ENCODE measurements around the gene SPON2.

The SPON2 gene

DNA sequence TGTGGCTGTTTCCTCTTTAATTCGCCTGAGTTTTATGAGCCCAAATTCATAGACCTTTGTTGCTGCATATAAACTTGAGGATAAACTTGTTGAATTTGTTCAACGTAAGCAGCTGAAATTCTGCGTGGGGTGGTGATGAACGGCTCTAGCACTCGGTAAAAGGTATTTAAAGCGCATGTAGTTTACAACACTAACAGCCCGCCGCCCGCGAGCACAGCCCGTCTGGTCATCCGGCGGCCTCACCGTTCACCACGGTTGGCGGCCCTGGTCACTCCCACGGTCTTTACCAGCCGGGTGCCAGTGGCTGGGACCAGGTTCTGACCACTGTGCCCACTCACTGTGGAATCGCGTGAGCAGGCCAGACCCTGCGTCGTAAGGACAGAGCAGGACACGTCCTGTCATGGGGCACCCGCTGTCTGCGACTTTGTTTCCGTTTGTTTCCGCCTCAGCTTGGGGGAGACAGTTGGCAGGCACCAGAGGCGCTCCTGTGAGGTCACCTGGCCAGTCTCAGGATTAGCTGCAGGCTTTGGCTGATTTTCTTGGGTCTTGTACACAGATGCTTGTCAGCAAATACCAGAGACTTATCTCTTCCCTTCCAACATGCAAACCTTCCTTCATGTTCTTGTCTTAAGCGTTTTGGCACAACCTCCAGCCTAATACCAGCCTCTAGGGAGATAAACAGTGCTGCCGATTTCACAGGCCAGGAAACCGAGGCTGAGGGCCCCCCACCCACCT, 36.8 kb upstream of the SPON2 start:
- no peak for DNase-seq (ENCODE audit: low spot score)

DNA sequence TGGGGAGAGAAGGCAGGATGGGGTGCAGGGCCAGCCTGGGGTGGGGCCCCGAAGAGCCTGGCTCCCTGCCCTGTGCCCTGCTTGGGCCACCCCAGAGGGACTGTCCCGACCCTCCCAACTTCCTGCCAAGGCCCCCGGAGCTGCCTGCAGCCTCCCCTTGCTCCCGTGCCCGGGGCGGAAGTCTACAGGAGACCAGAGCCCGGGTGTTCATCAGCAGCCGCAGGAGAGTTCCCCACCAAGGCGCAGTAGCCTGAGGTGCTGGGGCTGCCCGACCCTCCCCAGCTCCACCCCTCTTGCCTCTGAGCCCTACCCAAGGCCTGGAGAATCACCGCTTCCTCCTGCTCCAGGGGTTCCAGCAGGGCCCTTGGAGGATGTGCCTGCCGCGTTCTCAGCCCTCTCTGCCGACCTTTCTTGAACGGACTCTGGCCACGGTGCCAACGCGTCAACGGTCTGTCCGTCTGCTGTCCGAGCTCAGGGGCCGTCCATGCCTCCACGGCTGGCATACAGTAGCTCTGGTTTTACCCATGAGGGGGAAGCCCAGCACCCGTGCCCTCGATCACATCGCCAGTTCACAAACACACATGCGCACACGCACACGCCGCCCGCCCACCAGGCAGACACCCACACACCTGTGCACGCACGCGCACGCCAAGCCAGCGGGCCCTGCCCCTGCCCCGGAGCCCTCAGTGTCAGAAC, 36.0 kb upstream of the SPON2 start:
- DNase-seq (ENCODE audit: low spot score) = no peak

DNA sequence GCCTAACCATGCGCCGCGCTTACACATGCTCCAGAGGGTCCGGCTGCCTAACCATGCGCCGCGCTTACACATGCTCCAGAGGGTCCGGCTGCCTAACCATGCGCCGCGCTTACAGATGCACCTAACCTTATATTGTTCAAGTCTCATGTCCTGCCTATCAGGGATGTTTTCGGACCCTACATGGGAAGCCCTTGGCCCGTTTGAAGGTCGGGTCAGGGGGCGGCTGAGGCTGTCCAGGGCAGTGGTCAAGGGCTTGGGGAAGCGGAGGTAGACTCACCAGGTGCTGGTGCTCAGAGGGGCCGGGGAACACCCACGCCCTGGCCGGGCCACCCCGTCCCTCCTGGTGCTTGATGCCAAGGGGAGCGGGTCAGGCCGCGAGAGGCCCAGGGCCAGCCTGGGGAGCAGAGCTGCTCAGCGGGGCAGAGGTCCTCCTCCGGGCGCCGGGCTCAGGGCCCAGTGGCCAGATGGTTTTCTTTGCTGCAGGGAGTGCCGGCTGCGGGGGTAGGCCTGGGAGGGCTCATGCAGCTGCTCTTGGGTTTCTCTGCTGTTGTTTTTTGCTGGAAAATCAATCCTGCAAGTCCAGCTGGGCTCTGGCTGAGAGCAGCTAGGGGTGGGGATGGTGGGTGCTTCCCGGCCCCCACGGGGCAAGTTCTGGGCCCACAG, 35.4 kb upstream of the SPON2 start:
- DNase-seq (ENCODE audit: low spot score) = peak; percentile 90

DNA sequence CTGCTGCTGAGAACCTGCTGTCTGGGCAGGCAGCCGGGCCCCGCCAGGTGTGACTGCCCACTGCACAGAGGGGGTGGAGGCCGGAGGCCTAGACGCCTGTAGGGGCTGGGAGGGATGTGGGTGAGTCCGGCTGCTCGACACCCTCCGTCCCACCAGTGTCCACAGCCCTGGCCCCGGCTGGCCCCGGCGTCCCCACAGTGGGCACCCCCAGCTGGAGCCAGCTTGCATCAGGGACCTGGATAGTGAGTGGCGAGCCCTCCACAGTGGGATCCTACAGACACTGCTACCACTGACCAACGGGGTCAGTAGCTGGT, 34.7 kb upstream of the SPON2 start:
- DNase-seq (ENCODE audit: low spot score) = no peak

DNA sequence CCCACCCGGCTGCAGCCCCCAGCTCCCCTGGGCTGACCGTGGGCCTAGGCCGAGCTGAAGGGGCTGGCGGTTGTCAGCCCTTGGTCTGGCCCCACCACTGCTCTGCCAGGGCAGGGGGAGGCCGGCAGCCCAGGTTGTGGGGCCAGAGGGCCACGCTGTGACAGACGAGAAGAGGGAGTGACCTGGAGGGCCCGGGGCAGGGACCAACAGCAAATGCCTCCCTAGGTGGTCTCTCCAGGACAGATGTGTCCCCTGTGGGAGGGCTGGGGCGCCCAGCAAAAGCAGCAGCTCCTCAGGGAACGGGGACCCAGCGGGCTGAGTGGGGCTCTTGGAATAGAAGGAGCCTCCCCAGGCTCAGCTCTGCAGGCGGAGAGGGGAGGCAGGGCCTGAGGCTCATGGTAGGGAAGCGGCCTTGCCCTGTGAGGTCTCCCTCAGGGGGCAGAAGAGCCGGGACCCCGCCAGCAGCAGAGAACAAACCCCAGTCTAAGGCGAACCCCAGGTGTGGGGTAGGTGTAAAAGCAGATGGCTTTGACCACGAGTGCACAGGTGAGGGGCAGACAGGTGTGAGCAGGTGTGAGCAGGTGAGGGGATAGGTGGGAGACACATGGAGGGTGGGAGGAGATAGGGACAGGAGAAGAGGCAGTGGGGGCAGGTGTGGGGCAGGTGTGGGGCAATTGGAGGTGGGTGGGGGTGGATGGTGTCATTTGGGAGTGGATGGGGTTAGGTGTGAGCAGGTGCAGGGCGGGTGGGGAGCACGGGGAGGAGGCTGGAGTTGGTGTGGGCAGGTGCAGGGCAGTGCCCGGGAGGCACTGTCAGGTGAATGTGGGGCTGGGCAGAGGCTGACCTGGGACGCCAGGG, 34.1 kb upstream of the SPON2 start:
- no peak for DNase-seq (ENCODE audit: low spot score)

DNA sequence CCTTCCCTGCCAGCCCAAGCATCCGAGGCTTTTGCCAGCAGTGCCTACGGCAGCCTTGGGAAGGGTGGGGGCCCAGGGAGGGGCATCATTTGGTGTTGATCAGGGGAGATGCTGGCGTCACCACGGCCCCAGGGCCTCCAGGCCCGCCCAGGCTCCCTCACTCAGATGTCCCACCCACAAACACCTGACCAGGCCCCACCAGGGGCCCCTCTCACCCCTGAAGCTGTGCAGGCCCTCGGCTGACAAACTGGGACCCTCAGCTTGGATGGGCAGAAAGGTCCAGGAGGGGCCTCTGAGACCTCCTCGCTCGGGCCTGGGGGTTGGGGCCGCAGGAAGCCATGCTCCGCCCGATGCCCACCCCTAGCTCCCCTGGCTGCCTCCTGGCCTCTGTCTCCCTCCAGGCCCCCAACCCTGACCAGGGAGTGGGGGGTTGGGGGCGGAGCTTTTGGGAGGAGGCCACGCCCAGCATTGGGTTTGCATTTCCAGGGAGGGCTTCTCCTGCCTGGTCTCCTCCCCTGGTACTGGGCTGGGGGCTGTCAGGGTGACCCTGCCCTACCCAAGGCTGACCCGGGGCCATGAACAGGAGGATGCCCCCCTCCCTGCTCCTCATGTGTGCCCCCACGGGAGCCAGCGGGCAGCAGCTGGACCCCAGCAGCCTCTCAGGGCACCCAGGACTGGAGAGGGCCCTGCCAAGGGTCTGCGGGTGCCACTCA, 33.4 kb upstream of the SPON2 start:
- no peak for DNase-seq (ENCODE audit: low spot score)

DNA sequence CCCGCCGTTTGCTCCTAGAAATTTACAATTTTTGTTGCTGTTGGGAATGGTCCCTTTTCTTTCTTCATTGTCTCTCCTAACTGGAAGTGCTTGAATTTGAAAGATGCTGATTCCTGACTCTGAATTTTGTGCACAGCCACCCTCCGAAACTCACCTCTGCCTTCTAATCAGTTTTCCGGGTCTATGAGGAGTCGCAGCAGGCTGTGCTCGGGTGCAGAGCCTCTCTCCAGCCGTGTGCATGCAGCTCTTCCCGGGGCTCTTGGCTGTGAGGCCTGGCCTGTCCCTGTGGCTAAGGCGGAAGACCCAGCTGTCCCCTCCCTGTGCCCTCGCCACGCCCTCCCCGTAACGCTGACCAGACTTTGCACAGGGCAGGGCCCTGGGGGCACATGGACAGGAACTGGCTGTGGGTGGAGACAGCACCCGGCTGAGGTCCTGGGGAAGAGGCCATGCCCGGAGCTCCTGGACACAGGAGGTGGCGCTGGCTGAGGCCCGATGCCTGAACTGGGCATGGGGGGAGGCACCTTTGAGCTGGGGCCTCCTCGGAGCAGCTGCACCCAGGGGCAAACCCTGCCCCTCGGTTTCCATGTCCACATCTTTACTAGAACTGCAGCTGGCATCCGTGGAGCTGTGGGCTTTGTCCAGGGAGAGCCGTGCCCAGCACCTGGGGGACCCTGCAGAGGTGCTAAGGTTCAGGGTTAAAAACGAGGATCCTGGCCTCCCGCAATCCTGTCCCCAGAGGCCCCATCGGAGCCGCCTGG, 32.6 kb upstream of the SPON2 start:
- no peak for DNase-seq (ENCODE audit: low spot score)

DNA sequence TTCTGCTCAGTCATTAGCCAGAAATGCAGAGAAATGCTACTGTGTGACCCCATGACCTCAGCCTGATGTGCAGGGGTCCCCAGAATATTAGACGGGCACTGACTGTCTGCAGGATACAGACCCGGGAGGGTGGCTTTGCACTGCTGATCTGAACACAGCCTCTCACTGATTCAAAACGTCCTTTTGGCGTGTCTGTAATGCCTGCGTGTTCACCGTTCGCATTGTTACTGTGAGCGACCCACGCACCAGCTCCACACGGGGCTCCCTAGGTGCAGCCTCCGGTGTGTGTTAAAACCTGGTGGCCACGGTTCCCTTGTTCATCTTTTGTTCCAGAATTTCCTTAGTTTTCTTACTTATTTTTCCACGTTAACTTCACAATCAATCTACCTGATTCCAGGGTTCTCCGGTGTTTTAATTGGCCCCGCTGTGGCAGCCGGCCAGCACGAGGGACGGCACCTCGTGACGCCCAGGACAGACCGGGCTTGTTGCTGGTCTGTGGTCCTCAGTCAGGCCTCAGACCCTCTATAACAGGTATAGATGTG, 32.0 kb upstream of the SPON2 start:
- no peak for DNase-seq (ENCODE audit: low spot score)

DNA sequence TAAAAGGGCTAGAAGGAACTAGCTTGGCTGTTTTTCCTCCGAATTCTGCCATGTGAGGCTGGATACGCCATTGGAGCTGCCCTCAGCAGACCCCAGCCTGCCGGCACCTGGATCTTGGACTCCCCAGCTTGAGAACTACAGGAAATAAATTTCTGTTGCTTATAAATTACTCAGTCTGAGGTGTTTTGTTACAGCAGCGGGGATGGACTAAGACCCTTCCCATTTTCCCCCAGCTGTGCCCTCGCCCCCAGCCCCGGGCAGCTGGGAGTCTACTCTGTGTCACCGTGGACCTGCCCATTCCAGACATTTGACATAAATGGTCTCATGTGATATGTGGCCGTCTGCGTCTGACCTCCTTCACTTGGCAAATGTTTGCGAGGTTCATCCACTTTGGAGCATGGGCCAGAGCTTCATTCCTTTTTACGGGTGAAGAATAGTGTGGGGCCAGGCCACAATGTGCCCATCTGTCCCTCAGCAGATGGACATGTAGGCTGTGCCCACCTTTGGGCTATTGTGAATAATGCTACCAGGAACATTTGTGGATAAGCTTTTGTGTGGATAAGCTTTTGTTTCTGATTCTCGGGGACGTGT, 30.7 kb upstream of the SPON2 start:
- DNase-seq (ENCODE audit: low spot score) = no peak

DNA sequence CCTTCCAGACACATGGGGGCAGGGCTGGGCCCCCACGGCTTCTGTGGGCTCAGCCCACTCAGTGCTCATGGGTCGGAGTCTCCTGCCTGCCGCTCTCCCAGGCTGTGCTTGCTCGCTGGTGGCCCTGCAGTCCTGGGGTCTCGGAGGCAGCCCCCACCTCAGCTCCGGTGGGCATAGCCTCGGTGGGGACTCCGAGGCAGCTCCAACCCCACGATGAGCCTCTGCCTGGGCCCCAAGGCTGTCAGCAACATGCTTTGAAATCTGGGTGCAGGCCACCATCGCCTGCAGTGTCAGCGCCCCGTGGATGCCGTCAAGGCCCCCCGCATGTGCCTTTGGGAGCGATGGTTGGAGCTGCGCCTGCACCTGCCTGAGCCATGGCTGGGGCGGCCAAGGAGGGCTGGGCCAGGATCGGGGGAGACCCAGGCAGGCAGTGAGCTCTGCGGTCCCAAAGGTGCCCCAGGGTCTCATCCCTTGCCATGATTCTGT, 30.2 kb upstream of the SPON2 start:
- DNase-seq (ENCODE audit: low spot score) = no peak

DNA sequence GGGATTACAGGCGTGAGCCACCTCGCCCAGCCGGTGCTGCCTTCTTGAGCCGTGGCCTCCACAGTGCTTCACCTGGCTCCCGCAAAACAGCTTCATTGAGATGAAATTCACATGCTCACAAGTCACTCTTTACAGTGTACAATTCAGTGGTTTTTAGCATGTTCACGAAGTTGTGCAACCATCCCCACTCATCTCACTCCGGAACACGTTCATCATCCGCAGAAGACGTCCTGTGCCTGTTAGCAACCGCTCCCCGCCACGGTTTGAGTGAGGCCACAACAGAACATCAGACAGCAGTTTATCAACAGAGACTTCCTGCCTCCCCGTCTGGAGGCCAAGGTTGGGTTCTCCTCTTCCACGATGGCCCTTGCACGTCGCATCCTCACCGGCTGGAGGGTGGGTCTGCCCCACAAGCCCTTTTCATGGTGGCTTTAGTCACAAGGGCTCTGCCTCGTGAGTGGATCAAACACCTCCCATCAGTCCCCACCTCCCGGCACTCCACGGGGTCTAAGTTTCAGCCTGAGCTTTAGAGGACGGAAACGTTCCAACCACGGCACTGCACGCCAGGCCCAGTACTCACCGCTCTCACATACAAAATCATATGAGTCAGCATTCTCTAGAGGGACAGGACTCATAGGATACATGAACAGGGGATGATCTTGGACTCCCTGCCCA, 29.6 kb upstream of the SPON2 start:
- peak; percentile 82 for DNase-seq (ENCODE audit: low spot score)

DNA sequence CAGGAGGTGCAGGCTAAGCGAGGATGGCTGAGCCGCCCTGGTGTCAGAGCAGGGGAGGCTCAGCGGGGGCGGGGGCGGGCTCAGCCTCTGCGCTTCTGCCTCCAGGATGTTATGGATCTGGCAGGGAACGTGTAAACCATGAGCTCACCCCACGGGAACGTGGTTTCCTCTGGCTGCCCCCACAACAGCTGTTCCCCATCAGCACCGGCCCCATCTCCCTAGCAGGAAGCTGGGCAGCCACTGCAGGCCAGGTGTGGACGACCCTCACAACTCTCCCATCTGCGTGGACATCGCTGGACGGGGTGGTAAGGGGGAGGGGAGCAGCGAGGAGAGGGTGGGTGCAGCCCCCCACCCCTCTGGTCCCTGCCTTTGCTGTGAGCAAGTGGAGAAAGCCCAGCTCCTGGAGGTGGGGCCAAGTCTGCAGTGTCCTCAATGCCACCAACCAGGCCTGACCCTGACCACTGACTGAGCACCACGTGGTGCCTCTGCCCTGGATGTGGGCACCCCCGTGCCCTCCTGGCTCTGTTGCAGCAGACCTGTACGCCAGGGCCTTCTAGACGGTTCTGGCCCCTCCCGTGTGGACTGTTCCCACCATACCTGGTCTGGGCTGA, 28.1 kb upstream of the SPON2 start:
- DNase-seq (ENCODE audit: low spot score) = peak; percentile 95

DNA sequence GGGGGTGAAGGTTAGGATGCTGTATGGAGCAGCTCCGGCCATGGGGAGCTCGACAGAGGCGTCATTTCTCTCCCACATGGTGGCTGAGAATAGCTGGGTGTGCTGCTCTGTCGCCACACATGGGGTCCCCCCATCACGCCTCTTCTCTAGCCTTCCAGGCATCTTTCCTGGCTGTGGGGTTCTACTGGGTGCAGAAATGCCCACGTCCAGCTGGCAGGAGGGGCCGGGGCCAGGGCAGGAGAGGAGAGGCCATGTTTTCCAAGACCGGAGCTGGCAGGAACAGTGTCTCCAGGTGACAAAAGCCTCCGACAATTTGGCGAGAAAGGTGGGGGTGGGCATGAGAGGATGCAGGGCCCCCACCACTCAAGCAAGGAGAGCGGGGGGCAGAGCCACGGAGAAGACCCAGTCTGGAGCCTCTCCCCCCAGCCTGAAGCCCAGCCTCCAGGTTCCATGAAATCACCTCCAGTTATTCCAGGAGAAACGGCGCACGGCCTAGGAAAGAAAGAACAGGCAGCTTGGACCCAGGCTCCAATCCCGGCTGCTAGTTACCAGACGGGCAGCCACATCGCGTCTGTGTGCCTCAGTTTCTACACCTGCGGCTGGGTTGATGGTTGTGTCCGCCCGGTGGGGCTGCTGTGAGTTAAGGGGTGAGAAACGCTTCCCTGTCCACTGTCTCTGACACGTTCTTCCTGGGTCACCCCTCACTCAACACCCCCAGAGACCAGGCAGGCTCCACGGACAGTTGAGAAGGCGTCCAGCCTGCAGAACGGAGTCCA, 27.4 kb upstream of the SPON2 start:
- DNase-seq (ENCODE audit: low spot score) = no peak

DNA sequence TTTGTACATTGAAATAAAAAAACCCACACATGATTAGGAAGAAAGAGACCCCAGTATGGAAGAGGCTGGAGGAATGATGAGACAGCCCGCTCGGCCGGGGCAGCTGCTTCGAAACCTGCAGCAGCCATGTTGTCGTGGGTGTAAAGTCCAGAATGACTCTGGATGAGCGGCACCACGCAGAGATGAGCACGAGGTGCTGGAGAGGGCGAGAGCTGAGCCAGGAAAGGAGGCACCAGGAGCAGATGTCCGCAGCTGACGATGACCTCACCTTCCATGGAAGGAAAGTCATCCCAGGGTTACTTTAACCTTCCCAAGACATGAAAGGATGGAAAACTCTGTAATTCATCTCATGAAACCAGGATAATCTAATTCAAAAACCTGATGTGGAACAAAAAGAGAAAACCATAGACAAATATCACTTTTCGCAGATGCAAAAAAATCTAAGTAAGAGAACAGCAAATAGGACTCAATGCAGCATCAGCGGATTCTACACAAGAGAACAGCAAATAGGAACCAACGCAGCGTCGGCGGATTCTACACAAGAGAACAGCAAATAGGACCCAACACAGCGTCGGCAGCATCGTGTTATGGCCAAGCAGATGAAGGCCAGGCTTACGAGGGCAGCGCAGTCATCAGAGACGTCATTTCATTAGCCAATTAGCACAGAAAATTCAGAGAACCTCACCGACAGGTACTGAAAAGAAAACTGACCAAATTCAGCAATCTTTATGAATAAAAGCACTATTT, 25.9 kb upstream of the SPON2 start:
- DNase-seq (ENCODE audit: low spot score) = no peak

DNA sequence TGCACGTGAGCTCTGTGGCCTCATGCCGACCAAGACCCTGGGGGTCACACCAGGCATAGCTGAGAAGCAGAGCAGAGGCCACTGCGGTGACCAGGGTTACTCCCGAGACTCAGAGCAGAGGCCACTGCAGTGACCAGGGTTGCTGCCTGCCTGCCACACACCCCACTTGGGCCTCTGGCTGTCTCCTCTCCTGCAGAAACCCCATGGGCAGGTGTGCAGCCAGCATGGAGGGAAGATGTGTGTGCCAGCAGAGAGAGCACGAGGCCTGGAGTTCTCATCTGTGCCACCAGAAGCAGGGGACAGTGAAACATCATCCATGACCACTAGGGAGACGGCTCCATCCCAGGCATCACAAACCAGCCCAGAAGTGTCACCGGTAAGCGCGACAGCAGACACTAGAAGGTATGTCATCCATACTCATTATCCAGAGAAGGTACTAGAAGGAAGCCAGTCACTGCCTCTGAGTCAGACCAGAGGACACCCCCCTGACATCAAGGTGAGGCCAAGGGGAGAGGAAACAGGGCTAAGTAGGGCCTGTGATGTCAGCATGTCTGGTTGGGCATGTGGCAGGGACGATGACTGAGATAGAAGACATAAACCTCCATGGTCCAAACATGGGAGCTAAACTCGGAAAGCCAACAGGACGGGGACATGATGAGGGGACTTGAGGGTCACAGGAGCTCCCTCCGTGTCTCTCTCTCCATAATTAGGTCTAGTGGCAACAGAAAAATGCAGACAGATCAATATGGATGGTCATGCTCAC, 24.2 kb upstream of the SPON2 start:
- DNase-seq (ENCODE audit: low spot score) = no peak

DNA sequence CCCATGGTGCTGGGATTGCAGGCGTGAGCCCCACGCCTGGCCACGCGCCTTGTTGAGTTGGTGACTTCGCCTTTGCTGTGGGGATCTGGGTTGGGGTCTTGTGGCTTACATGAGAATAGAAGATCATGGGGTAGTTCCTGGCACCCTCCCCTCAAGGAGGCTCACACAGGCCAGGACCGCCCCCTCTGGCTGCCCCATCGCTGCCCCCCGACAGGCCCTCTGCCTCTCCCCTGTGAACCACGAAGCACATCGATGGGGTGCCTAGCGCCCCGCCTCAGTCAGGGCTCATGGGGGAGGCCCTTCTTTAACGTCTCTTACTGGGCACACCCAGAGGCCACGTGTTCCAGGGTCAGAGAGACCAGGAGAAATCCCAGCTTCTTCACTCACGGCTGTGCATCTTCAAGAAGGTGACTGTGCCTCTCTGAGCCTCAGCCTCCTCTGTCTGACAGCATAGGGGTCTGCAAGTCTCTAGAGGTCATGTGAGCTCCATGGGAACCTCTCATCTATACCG, 23.6 kb upstream of the SPON2 start:
- no peak for DNase-seq (ENCODE audit: low spot score)
